ENCODE measurements around the gene CARM1.

The CARM1 gene

DNA sequence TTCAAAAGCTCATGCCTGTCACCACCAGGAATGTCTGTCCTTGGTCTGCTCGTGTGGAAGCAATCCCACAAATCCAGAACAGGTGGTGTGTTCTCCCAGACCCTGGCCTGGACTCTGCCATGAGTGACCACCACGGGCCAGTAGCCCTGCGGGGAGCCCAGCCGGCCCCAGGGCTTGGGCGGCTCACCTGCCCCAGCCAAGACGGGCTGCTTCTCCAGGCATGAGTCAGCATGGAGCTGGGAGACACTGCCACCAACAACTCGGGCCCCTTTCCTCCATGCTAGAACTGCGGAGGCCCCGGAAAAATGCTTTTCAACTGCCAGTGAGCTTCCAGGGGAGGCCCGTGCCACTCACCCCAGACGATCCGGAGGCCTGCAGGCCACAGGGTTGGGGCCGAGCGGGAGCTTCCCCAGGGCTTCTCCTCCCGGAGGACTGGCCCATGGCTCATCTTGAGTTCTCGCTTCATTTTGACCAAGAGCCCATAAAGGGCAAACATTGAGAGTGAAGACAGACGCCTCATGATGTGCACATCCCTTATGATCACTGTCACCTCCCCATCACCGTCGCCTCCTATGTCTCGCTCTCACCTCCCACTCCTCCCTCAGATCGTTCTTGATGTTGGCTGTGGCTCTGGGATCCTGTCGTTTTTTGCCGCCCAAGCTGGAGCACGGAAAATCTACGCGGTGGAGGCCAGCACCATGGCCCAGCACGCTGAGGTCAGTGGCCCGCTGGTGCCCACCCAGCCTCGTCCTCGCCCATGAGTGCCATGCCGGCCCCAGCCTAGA, 40.4 kb downstream of the CARM1 start:
- no peak for DNase-seq

DNA sequence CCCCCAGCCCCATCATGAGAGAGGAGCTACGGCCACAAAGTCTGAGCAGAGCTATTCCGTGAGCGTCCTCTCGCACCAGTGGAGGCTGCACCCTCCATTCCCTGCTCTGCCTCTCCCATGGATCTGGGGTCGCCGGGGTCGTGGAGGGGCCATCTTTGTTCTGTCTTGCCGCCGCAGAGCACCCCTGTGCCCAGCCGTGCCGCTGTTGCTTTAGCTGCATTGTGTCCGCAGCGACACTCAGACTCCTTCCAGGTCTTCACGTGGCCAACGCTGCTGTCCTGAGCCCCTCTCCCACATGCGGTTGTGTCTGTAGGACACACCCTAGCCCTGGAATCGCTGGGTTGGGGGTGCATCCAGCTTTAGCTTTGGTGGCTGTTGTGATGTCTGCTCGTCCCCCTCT, 41.3 kb downstream of the CARM1 start:
- DNase-seq = no peak

DNA sequence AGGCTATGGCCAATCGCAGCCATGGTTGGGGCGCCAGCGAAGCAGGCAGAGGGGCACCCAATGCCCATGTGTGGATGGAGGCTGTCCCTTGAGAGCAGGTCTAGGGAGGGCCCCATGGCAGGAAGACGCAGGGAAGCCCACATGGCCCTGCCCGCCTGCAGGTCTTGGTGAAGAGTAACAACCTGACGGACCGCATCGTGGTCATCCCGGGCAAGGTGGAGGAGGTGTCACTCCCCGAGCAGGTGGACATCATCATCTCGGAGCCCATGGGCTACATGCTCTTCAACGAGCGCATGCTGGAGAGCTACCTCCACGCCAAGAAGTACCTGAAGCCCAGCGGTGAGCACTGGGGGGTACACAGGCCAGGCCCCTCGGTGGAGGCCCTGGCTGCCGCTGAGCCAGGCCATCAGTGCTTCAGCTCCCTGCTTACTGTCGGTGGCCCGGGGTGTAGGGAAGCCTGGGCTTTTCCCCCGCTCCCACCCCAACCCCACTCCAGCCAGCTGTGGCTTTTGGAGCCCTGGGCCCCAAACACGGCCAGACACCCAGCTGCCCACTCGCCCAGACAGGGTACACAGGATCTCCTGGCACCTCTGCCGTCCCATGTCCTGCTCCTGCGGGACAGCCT, 42.5 kb downstream of the CARM1 start:
- no peak for DNase-seq

DNA sequence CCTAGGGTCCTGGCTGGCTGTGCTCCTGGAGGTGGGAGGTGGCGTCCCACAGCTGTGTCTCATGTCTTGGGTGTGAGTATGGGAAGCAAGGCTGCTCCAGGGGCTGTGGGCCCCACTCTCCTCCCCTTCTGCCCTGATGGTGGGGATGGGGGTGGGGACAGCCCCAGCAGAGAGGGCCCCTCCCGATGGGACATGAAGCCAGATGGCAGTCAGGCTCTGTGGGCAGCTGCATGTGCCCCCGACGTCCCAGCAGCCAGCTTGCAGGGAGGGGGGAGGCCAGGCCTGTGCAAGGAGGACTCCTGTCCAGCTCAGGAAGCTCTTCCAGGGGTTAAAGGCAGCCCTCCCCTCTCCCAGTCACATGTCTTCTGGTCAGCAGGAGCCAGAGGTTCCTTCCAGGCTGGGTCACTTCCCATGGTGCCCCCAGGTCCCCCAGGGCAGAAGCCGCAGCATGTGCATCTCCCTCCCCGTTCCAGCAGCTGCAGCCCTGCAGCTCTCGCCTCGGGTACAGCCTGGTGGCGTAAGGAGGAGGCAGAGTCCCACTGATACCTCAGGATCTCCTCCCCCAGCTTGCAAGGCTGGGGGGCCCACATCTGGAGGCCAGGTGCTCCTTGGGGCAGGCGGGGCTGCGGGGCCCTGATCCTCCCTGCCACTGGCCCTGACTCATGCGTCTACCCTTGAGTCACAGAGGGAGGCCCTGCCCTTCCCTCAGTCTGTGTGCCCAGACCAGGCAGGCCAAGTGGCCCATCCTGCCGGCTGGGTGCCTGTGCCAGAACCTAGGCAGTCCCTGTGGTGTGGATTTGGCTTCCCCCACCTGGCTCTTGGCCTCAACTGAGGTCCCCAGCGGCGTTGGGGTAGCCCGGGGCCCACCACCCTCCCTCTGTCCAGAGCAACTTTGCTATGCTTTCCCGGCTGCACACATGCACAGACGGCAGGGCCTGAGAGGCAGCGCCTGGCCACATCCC, 44.1 kb downstream of the CARM1 start:
- no peak for DNase-seq

DNA sequence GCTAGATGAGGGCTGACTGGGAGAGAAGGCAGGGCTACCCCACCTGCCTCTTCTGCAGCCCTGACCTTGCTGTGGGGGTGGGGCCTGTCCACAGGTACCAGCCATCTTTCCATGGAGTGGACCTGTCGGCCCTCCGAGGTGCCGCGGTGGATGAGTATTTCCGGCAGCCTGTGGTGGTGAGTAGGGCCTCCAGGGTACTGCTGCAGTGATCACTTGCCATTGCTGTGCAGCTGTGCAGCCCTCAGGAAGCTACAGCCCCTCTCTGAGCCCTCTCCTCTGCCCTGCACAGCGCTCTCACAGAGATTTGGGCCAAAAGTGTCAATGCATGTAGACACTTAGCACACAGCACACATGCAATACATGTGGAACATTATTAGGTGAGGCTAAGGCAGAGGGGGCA, 45.2 kb downstream of the CARM1 start:
- no peak for DNase-seq

DNA sequence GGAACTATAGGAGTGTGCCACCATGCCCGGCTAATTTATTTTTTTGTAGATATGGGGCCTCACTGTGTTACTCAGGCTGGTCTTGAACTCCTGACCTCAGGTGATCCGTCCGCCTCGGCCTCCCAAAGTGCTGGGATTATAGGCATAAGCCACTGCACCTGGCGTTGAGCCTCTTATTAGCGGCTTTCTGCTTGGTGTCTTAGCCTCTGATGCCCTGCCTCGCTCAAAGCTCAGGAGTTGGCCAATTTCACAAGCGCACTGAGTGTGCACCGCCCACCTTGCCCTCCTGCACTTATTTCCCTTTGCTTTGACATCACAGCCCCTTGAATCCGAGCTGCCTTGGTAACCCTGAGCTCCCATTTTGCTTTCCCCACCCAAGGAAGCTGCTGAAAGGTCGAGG, 47.0 kb downstream of the CARM1 start:
- DNase-seq = no peak

DNA sequence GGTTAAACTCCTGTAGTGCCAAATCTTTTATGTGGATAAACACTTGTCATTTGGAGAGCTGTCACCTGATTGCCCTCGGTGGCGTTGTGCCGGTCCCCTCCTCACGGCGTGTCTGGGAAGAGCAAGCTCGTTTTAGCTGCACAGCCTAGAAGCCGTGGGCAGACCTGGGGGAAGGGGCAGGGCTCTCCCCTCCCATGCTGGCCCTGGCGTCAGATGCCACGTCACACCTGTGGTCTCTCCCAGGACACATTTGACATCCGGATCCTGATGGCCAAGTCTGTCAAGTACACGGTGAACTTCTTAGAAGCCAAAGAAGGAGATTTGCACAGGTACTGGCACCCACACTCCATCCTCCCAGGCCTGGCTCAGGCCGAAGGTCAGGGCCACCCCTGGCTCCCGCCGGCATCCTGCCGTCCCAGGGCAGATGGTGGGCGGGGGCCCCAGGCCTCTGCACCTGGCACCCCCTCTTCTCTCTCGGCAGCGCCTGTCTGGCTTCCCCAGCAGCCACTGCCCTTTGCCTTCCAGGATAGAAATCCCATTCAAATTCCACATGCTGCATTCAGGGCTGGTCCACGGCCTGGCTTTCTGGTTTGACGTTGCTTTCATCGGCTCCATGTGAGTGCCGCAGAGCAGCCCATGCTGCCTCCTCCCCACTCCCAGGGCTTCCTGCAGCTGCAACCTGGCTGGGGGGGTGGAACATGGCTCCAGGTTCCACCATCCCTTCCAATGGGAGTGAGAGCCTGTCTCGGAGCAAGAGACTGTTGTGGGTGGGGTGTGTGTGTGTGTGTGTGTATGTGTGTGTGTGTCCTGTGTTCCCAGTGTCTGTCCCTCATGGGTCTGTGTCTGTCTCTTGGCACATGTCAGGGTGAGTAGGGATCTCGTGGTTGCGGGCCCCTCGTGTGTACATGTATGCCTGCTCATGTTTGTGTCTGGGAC, 48.3 kb downstream of the CARM1 start:
- DNase-seq = no peak

DNA sequence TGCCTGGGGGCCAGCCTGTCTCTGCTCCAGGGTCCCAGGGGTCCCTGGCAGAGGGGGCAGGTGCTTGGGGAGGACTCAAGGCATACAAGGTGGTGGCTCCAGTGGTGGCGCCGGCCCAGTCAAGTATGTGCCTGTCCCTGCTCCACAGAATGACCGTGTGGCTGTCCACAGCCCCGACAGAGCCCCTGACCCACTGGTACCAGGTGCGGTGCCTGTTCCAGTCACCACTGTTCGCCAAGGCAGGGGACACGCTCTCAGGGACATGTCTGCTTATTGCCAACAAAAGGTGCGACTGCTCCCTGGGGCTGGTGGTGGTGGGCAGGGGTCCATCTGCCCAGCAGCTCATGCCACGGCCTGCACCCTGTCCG, 48.9 kb downstream of the CARM1 start:
- DNase-seq = no peak

DNA sequence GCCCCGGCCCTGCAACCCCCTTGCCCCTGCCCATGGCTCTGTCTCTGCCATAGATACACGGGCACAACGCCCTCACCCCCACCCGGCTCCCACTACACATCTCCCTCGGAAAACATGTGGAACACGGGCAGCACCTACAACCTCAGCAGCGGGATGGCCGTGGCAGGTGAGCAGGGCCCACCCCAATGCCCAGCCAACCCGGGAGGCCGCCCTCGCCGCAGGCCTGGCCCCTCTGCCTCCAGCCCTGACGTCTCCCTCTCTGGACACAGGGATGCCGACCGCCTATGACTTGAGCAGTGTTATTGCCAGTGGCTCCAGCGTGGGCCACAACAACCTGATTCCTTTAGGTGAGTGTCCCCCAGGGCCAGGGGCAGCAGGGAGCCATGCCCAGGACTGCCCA, 49.4 kb downstream of the CARM1 start:
- no peak for DNase-seq

DNA sequence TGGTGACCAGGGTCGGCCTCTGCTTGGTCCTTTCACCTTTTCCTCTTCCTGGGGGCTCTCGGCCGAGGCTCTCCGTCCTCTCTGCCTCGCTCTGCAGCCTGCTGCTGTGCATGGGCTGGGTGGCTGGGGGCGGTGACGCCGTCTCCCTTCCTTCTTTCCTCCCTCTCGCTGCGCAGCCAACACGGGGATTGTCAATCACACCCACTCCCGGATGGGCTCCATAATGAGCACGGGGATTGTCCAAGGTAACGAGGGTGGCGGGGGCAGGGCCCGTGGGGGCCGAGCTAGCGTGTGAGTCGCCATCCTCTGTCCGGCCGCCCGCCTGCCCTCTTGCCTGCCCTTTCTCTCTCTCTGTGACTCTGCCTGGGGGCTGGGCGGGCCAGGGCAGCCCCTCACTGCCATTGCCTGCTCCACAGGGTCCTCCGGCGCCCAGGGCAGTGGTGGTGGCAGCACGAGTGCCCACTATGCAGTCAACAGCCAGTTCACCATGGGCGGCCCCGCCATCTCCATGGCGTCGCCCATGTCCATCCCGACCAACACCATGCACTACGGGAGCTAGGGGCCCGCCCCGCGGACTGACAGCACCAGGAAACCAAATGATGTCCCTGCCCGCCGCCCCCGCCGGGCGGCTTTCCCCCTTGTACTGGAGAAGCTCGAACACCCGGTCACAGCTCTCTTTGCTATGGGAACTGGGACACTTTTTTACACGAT, 50.0 kb downstream of the CARM1 start:
- DNase-seq = peak in 1 of 2 donors; percentile 11

DNA sequence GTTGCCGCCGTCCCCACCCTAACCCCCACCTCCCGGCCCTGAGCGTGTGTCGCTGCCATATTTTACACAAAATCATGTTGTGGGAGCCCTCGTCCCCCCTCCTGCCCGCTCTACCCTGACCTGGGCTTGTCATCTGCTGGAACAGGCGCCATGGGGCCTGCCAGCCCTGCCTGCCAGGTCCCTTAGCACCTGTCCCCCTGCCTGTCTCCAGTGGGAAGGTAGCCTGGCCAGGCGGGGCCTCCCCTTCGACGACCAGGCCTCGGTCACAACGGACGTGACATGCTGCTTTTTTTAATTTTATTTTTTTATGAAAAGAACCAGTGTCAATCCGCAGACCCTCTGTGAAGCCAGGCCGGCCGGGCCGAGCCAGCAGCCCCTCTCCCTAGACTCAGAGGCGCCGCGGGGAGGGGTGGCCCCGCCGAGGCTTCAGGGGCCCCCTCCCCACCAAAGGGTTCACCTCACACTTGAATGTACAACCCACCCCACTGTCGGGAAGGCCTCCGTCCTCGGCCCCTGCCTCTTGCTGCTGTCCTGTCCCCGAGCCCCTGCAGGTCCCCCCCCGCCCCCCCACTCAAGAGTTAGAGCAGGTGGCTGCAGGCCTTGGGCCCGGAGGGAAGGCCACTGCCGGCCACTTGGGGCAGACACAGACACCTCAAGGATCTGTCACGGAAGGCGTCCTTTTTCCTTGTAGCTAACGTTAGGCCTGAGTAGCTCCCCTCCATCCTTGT, 50.7 kb downstream of the CARM1 start:
- DNase-seq = no peak

DNA sequence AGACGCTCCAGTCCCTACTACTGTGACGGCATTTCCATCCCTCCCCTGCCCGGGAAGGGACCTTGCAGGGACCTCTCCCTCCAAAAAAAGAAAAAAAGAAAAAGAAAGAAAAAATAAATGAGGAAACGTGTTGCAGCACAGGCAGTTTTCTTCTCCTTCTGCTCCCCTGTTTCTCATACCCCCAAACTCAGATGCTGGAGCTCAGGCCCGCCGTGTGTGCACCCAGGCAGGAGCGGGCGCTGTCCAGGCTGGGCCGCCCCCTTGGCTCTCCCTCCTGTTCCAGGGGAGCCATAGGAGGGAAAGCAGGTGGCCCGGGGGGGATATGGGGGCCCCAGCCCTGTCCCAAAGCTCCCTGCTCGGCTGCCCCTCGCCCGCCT, 51.3 kb downstream of the CARM1 start:
- no peak for DNase-seq

DNA sequence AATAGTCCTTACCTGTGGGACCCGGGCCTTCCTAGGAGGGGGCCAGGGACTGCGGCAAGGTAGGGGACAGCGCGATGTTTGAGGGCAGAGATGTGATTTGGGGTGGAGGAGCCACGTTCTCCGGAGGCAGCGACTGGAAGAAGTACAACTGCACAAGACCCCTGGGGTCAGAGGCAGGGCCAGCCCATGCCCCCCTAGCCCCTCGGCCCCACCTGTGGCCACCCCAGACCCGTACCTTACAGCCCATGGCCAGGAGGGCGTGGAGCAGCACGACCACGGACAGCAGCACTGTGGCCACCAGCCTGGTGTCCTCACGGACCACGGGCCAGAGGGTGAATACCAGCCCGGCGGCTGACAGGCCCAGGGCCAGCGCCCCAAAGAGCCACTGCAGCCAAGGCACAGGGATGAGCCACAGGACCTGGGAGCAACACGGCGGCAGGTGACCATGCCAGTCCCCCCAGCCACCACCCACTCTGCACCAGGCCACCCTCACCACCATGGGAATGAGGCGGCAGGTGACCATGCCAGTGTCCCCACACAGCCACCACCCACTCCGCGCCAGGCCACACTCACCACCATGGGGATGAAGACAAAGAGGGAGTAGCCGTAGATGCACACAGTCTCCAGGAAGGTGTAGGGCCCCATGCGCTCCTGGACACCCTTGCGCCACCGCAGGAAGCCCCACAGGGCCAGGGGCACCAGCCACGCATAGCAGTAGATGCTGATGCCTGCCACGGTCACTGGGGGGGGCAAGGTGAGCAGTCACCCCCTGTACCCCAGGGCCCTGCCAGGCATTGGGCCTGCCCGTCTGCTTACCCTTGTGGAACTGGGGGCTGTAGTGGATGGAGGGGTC, 52.1 kb downstream of the CARM1 start:
- DNase-seq = no peak

DNA sequence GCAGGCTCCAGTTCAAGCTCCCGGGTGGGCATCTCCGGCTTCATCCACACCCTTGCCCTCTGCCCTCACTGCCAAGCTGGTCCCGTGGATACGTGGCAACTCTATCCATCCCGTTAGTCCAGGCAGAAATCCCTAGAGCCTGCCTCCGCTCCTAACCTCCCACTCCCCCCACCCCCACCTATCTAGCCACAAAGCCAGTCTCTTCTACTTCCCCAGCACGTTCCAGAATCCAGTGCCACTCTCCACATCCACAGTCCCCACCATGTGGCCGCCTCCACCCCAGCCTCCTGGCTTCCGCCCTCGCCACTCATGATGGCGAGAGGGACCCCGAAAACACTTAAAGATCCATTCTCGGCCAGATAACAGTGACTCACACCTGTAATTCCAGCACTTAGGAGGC, 53.2 kb downstream of the CARM1 start:
- no peak for DNase-seq

DNA sequence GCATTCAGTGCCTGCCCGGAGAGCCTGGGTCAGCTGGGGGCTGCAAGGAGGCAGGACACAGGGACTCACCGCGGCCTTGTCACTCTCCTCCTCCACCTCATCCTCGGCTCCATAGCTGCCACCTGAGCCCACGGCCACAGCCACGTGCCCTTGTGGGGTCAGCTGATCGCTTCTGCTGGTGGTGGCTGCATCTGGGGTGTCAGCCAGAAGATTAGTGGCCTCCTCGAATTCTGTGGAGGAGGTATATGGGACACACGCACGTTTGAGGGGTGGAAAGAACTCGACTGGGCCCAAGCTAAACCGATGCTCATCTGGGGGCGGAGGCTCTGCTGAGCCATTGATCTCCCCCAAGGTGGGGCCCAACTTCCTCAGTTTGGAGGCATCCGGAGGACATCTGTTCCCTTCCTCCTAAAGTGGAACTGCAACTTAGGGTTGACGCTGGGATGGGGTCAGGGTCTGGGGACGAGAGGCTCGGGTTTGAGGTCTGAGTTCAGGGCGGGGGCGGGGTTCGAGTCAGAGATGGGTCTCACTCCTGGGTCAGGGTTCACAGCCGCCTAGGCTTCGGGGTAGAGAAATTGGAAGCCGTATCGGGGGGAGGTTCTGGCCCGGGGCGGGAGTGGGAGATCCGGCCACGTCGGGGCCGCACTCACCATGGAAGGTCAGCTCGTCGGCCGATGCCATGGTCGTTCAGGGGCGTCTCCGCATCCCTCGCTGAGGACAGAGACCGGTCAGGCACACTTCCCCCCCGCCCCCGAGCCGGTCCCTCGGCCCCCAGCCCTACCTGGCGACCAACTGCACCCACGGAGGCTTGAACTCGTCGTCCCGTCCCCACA, 56.6 kb downstream of the CARM1 start:
- no peak for DNase-seq

DNA sequence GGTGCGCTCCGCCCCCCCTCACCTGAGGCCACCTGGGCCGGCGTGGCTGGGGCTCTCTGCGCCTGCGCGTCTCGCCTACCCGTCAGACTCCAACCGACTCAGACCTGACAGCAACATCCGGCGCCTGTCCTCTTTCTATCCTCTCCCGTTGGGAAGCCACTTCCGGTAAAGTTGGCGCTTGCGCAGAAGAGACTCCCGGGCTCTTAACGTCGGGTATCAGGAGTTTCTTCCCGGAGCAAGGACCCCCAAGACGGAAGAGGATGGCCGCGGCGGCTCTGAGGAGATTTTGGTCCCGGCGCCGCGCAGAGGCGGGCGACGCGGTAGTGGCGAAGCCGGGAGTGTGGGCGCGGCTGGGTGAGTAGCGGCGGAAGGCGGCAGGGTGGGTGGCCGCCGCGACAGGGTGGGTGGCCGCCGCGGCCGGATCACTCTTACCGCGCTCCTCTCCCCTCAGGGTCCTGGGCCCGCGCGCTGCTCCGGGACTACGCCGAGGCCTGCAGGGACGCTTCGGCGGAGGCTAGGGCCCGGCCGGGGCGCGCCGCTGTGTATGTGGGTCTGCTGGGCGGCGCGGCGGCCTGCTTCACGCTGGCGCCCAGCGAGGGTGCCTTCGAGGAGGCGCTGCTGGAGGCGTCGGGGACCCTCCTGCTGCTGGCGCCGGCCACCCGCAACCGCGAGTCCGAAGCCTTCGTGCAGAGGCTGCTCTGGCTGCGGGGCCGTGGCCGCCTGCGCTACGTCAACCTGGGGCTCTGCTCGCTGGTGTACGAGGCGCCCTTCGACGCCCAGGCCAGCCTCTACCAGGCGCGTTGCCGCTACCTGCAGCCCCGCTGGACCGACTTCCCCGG, 57.4 kb downstream of the CARM1 start, which contains the start of the genes TIMM29 and YIPF2:
TIMM29 (plus strand) TSS at position 249 of the 839 bp plus-strand sequence; CDS start at position 261, 12 bp downstream.
YIPF2 (minus strand) TSS at position 77 of the 839 bp plus-strand sequence. CDS start 229 bp downstream, outside the sequence.
- peak; percentile 93 to 95 for DNase-seq

DNA sequence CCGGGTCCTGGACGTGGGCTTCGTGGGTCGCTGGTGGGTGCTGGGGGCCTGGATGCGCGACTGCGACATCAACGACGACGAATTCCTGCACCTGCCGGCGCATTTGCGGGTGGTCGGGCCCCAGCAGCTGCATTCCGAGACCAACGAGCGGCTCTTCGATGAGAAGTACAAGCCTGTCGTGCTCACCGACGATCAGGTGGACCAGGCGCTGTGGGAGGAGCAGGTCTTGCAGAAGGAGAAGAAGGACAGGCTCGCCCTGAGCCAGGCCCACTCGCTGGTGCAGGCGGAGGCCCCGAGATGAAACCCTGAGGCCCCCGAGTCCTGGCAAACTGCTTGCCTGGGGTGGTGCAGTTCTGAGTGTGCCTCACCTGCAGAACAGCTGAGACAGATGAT, 58.0 kb downstream of the CARM1 start:
- no peak for DNase-seq

All from hippocampal formation (tissue), 2 donors.